NOMO-1 treated with dmso at 0.1 percent for 144 hours (cell line): ENCODE data around the gene NUP42.
"Not testable (repeated sequence)": the region's sequence is repeated elsewhere in the genome, so short reads cannot be mapped to it uniquely, and the experiment has no call there.

Source experiments
- DNase-seq: peaks from one replicate; lab custom pipeline; 2025; ENCODE audit not compliant: unreplicated experiment; lab: John Stamatoyannopoulos, UW

Gene NUP42, protein sequence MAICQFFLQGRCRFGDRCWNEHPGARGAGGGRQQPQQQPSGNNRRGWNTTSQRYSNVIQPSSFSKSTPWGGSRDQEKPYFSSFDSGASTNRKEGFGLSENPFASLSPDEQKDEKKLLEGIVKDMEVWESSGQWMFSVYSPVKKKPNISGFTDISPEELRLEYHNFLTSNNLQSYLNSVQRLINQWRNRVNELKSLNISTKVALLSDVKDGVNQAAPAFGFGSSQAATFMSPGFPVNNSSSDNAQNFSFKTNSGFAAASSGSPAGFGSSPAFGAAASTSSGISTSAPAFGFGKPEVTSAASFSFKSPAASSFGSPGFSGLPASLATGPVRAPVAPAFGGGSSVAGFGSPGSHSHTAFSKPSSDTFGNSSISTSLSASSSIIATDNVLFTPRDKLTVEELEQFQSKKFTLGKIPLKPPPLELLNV

DNA sequence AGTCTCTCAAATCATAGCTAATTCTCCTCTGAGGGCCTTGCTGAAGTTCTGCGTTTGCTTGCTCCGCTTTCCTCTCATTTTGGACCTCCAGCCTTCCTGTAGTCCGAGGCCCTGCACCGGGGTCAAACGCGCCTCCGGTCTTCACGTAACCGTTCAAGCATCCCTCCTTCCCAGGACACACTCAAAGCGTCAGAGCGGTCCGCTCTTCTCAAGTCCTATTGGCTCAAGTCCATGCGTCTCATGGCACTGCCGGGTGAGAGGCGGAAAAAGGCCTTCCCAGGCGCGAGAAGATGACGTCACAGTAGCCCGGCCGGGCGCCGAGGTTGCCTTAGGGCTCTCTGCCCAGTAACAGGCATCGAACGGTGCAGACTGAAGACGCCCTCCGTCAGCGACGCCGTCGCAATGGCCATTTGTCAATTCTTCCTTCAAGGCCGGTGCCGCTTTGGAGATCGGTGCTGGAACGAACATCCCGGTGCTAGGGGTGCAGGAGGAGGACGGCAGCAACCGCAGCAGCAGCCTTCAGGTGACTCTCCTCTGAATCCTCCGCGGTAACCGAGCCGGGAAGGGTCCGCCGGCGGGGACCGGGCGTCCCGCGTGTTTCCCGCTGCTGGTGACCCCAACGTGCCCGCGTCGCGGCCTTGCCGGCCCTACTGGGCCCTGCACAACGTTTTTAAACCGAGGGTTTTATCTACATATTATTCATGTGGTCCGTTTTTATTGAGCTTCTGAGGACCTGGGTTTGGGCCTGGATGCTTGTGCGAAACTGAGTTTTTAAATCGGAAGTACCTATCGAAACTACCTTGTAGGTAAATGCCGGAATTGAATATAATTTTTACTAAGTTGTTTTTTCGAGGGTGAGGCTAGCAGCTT is at the start of gene NUP42:
NUP42 (plus strand) TSS at position 365 of the 870 bp plus-strand sequence; CDS start at position 403, 38 bp downstream.
- peak; percentile 97 for DNase-seq

DNA sequence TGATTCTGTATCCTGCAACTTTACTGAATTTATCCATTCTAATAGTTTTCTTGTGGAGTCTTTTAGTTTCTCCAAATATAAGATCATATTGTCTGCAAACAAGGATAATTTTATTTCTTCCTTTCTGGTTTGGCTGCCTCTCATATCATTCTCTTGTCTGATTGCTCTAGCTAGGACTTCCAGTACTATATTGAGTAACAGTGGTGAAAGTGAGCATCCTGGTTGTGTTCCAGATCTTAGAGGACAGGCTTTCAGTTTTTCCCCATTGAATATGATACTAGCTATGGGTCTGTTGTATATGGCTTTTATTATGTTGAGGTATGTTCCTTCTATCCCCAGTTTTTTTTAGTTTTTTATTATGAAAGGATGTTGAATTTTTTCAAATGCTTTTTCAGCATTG is 48.1 kb upstream of the NUP42 start:
- no peak for DNase-seq

DNA sequence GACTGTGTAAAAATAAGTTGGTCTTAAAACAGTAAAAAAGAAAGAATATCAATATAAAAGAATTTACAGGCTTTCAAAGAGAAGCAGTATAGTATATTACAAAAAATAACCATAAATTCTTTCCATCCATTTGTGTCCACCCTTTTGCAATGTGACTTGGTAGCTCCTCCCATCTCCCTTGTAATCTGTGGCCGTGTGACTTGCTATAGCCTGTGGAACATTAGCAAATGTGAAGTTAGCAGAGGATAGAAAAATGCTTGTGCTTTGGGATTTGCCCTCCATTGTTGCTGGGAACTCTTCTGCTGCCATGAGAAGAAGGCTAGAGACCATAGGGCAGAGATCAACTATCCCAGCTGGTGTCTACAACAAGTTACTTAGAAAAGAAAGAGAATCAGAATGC is 46.1 kb upstream of the NUP42 start:
- no peak for DNase-seq

DNA sequence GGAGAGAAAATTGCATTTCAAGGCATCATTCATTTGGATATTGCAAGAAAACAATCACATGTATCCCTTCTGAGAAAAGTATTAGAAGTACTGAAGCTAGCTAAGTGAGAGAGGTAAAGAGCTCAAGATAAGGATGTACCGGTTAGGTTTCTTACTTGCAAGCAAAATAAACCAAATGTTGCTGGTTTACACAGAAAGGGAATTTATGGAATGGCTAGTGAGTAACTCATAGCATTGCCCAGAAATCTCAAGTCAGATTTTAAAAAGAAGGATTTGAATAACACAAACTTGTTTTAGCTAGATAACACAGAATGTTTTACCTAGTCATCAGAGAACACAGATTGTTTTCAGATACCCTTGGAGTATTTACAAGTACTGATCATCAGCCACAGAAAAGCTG is 45.6 kb upstream of the NUP42 start:
- DNase-seq = no peak

DNA sequence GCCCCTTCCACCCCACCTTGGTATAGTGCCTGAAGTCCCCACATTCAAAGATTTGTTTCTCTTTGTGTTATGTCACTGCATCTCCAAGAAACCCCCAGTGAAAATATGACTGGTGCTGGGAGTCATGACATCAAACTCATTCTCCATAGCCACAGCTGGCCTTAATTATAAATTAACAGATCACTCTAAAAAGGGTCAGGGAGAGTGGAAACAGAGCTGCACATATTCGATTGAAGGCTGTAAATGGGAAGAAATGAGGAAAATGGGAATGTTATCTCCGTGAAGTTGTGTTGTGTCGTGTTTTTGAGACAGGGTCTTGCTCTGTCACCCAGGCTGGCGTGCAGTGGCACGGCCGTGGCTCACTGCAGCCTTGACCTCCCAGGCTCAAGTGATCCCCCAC is 24.2 kb upstream of the NUP42 start:
- no peak for DNase-seq

DNA sequence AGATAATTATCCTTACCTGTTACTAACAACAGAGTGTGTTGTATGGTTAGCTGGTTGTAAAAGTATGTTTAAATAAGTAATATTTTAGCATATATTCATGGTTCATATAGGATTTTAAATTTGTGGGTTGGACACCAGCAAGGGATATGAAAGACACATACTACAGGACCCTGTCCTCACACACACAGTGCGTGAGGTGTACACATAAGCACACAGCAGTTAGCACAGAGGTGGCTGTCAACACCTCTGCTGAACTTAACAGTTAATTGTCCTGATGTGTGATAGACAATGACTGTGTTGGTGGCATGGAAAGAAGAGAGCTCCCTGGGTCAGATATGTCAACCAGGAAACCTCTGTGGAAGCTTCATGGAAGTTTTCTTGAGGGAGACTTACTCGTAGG is 23.3 kb upstream of the NUP42 start:
- no peak for DNase-seq

DNA sequence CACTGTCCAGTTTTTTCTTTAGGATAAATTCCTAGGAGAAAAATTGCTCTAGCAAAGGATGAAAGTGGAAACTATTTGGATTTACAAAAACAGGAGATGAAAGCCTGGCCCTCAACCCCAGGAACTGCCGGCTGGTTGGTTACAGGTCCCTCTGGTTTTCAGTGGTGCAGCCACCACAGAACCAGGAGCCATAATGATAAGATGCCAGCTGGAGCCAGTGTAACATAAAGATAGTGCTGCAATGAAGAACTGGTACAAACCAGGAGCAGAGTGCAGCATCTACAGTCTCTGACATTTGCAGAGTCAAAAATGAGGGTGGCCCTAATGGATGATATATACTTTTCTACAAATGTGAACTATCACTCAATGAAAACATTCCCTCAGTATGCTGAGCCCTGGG is 20.4 kb upstream of the NUP42 start:
- DNase-seq = no peak

DNA sequence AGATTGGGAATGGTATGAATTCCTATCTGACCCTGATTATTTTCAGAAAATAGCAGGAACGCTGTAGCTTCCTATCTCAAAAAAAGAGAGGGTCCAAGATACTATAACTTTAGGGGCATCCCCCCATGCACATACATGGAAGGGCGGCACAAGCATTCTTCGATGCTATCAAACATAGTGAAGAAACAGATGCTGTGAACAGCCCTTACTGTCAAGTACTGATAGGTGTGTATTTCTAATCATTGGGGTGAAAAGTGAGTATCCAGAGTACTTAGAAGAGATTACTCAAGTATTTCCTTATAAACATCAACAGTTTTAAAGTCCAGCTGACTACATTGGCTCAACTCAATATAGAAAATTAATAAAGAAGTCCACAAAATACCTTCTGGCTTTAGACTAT is 17.0 kb upstream of the NUP42 start:
- DNase-seq = no peak

DNA sequence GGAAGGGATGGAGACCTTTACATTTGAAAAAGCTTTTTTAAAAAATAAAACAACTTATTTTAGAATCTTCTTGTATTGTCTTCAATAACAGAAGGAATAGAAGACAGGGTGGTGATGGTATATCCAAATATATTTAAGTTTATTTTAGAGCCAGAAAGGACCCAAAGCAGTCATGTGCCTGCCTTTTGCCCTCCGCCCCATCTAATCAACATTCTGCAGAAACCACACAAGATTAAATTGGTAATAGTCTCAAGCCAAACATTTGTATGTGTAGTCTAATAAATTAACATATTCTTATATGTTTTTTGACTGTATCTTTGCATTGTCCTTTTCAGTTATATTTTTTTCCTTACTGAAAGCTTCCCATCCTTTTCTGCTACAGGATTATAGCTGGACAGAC is 16.5 kb upstream of the NUP42 start:
- DNase-seq = no peak

DNA sequence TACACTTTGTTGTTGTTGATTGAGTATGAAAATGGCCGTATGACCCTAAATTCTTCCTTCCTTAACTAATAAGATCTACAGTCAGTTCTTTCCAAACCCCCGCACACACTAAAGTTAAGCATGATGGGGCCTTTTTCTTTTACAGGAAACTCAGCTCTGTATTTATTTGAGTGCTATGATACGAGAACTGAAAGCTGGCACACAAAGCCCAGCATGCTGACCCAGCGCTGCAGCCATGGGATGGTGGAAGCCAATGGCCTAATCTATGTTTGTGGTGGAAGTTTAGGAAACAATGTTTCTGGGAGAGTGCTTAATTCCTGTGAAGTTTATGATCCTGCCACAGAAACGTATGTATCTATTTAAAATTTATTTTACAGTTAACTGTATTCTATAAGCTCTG is 14.2 kb upstream of the NUP42 start:
- no peak for DNase-seq

DNA sequence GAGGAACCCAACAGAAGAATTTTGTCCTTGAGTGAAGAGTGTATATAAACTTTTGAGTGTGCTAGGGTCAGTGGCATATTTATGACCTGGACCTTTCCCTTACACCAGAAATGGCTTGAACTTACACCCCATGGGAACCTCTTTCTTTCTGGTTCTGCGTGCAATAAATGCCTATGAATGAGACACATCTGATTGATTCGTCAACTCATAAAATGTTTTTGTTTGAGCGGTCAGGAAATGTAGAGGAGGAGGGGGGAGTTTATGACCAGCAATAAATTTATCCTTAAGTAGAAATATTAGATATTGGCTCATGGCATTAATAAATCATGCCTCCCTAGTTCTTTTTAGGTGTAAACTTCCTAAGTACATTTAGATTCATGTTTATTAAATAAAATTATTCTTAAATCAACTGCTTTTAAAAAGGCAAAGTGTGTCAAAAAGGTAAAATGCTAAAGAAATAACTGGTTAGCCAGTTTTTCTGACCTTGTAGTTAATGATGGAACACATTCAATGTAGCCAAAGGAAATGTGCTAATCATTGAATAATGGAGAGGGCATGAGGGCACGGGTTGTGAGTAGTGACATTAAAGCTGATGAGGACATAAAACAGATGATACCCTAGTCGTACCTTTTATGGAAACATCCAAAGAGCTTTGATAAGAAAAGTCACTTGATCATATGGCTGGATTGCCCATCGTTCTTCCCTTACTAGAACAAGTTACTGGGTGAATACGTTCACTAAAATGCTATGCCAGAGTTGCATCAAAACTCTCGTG is 13.6 kb upstream of the NUP42 start:
- no peak for DNase-seq

DNA sequence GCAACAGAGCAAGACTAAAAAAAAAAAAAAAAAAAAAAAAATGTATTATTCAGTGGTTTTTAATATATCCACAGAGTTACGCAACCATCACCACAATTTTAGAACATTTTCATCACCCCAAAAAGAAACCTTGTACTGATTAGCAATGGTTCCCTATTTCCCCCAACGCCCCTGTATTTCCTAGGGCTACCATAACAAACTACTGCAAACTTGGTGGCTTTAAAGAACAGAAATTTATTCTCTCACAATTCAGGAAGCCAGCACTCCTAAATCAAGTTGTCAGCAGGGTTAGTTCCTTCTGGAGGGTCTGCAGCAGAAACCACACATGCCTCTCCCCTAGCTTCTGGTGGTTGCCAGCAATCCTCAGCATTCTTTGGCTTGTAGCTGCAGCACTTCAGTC is 5.9 kb upstream of the NUP42 start:
- peak; percentile 80 for DNase-seq

DNA sequence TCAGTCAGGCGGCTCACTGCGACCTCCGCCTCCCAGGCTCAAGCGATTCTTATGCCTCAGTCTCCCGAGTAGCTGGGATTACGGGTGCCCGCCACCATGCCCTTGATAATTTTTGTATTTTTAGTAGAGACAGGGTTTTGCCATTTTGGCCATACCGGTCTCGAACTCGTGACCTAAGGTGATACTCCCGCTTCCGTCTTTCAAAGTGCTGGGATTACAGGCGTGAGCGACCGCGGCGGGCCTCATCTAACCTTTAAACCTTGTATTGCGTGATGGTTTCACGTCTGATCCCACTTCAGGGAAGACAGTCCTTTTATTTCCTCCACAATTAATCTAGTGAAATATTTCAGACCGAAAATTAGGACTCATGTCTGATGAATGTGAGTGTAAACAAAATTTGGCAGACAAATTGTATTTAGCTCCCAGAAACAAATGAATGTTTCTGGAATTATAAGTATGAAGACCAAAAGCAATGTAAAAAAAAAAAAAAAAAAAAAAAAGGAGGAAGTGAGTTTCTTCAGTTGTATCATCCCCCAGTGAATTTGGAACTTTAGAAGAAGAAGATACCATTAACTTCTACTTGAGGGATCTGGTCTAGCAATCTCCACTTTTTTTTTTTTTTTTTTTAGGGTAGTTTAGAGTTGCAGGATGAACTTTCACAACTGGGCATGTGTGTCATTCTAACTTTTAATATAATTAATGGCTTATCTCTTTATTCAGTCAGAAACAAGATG is 1.6 kb downstream of the NUP42 start:
- no peak for DNase-seq

DNA sequence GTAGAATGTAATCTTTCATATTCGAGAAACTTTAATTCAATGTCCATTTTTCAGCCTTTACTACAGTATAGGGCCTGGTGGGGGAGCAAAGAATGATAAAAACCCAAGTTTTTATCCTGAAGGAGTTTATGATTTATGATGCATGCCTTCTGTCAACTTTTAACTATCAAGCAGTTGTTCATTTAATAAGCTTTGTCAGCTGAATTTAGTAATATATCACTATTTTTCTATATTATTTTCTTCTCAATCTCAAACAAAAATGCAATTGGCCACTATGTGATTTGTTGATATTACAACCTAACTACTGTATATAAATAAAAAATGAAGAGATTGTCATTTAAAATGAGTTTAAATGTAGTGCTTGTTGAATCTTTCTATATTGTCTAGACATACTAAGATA is 2.4 kb downstream of the NUP42 start:
- no peak for DNase-seq

DNA sequence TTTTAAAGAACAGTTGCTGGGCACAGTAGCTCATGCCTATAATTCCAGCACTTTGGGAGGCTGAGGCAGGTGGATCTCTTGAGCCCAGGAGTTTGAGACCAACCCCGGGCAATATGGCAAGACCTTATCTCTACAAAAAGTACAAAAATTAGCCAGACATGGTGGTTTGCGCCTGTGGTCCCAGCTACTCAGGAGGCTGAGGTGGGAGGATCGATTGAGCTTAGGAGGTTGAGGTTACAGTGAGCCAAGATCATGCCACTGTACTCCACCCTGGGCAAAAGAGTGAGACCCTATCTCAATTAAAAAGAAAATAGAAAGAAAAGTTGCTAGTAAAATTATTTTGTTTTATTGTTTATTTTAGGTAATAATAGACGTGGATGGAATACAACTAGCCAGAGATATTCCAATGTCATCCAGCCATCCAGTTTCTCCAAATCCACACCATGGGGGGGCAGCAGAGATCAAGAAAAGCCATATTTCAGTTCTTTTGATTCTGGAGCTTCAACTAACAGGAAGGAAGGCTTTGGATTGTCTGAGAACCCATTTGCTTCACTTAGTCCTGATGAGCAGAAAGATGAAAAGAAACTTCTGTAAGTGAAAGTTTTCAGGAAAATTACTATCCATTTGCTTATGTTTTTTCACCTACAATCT is 3.0 kb downstream of the NUP42 start:
- no peak for DNase-seq

DNA sequence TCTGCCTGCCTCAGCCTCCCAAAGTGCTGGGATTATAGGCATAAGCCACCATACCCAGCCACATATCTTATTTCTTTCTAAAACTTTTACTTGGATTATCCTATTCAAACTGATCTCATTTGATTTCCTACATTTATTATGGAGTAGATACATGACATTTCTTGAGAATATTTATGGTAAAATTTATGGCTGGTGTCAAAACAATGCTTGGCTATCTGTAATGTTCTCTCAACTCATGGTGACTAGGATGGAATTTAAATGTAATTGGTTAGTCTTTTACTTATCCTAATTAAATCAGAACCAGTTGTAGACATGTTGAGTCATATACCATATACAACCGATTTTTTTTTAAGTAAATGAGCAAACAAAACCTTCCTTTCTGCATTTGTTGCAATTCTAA is 4.1 kb downstream of the NUP42 start:
- no peak for DNase-seq

DNA sequence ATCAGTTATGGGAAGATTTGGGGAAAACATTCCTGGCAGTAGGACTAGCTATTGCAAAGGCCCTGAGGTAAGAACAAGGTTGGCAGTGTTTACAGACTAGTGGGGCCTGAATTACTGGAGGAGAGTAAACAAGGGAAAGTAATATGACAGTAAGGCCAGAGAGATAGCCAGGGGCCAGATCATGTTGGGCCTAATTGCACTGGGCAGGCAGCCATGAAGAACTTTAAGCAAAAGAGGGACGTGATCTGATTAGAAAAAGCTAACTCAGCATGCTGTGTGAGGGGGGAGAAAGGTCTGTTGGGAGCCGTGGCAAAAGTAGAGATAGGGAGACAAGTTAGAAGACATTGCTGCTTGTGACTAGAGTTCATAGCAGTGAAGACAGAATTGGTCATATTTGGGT is 9.2 kb downstream of the NUP42 start:
- no peak for DNase-seq

DNA sequence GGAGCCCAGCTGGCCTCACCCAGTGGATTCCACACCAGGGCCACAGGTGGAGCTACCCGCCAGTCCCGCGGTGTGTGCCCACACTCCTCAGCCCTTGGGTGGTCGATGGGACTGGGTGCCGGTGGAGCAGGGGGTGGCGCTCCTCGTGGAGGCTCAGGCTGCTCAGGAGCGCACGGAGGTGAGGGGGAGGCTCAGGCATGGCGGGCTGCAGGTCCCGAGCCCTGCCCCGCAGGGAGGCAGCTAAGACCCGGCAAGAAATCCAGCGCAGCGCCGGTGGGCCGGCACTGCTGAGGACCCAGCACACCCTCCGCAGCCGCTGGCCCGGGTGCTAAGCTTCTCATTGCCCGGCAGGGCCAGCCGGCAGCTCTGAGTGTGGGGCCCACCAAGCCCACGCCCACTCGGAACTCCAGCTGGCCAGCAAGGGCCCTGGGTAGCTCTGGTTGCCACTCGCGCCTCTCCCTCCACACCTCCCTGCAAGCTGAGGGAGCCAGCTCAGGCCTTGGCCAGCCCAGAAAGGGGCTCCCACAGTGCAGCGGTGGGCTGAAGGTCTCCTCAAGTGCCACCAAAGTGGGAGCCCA is 11.9 kb downstream of the NUP42 start:
- not testable (repeated sequence) for DNase-seq

DNA sequence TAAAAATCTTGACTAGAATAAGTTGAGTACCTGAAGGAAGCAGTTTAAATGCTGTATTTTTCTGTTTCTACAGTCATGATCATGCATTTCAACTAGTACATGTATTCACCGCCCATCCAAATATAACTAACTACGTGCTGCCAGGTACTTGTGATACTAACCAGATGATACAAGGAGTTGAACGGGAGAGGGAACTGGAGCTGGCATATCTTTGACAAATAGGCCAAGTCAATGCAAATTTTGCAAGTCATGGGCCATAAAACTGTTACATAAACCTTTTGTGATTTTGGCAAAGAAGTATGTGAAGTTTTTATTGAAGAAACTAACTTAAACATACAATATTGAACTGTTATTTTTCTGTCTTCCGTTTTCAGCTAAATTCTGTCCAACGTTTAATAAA is 14.5 kb downstream of the NUP42 start:
- DNase-seq = no peak

DNA sequence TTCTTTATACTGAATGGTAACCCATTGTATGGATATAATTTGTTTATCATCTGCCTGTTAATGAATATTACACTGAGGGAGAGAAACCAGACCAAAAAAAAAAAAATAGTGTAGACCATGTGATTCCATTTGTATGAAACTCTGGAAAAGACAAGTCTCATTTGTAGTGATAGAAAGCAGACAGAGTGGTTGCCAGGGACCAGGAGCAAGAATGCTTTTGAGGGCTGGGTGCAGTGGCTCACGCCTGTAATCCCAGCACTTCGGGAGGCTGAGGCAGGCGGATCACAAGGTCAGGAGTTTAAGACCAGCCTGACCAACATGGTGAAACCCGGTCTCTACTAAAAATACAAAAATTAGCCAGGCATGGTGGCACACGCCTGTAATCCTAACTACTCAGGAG is 15.9 kb downstream of the NUP42 start:
- not testable (repeated sequence) for DNase-seq
